HG03196 (cell line): Measurements from ENCODE around the gene DHCR7.

Experiments
- ATAC-seq: cut with Tn5 transposase; IDR thresholded peaks from one replicate; pipeline ENCODE4 v1.9.1; 2021; ENCODE audit not compliant: unreplicated experiment

DHCR7 gene

DNA sequence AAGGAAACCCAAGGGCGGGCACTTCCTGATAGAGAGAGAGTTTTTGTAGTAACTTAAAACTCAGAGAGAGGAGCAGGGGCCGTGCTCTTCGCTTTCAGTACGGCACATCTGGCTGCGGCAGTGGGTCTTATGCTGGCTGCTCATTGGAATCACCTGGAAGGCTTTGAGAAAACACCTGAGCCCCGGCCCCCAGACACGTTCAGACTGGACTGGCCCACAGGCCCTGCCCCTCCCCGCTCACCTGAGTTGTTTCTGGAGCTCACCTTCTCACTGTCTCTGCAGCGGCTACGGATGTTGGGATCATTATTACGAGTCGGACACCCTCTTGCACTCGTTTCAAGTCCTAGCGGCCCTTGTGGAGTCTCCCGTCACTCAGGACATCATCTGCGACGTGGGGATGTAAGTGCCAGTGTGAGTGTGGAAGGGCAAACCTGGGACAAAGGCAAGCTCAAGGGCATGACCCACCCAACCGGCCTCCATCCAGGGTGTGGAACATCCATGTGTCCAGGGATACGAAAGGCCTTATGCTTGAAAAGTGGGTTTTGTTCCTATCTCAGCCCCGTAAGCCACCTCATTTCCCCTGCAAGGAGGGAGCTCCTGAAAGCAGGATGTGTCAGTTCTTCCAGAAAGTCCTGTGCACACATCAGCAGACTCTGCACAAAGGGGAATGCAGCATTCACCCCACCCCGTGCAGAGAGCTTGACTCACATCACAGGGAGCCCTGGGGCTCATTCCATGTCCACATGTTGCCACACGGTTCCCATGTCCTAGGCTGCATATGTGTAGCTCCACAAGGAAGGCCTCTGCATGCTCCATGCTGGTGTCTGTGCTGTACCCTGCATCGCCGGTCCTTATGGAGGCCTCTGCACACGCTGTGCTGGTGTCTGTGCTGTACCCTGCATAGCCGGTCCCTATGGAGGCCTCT lies 10.2 kb upstream of the DHCR7 start:
- ATAC-seq: no peak

DNA sequence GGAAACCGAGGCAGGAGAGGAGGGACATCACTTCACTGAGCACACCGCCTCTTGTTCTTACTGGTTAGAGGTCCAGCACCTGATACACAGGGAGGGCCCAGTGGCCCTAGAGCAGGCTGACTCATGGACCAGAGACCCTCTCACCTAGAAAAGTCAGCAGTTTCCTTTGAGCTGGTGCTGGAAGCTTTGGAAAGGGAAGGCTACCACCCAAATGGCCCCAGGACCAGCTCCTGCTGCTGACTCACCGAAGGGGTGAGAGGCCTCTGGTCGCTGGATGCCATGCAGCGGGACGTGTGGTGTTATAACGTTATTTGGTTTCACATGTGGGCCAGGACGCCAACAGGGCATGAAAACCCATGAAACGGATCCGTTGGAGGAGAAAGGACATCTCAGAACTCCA lies 8.6 kb upstream of the DHCR7 start:
- no peak for ATAC-seq

- no peak for ATAC-seq
Observed at GRCh38 chr11:71456294-71456693, 8.1 kb upstream of the DHCR7 start.

DNA sequence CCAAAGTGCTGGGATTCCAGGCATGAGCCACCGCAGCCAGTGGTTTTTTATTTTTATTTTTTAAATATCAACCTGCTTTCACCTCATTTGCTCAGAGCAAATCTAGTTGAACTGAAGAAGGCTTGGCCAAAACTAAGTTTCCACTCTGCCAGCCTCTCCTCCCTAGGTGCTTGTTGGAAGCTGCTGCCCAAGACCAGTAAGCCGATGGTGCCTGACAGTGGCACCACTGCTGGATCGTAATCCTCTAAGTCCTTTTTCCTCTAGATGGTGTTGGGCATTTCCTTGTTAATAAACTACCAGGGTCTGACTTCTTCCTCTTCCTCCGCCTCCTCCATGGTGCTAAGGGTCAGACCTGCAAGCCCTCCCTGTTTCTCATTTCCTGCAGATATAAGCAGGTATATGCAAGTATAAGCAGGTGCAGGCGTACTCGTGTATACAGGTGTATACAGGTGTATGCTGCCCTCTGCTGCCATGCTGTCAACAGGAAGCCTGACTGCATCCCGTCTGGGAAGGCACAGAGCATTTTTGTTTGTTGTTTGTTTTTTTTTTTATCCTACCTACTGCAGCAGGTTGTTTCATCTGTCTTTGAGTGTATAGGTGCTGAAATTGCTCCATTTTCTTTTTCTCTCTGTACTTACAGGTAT lies 6.4 kb upstream of the DHCR7 start:
- no peak for ATAC-seq

DNA sequence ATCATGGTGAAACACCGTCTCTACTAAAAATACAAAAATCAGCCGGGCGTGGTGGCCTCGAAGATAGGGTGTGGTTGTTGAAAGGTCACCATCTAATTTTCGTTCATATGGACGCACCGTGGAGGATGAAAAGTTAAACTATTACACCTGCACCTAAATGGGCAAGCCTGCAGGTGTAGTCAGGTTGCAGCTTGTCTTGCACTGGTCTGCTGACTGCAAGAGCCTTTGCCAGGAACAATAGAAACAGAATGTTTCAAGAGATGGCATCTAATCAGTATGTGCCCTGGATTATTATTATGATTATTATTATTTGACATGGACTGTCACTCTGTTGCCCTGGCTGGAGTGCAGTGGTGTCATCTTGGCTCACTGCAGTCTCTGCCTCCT lies 5.7 kb upstream of the DHCR7 start:
- ATAC-seq: no peak

DNA sequence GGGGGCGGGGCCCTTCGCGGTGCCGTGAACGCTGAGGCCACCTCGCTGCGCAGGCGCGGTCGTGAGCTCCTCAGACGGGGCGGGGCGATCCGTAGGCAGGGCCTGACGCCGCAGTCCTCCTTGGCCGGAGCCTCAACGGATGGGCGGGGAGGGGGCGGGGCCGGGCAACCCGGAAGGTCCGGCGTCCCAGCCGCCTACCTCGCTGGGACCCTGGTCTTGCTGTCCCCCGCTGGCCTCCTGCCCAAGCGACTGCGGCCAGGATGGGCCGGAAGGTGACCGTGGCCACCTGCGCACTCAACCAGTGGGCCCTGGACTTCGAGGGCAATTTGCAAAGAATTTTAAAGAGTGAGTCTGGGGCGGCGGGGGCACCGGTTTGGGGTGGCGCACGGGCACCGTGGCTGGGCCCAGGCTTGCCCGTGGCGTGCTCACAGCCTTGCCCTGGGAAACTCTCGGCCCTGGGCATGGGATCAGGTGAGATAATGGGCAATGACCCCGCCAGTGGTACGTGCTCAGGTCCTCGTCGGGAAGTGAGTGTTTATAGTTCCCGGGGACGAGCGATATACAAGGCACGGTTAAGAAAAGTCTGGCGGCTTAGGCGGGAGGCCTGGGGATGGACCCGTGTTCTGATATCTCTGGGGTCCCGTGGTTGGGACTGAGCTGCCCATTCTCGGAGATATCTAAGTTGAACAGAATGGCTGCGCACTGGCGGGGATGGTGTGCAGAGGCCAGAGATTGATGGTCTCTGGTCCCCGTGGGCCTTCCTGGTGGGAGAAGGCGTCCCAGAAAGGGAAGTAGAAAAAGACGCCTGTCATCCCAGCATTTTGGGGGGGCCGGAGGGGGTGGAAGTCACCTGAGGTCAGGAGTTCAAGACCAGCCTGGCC lies 5.1 kb upstream of the DHCR7 start, which contains the start of gene NADSYN1:
Gene NADSYN1, plus strand, starts transcription at position 167 of the 881 bp plus-strand sequence. Its CDS starts 94 bp downstream, at position 261.
- no peak for ATAC-seq

DNA sequence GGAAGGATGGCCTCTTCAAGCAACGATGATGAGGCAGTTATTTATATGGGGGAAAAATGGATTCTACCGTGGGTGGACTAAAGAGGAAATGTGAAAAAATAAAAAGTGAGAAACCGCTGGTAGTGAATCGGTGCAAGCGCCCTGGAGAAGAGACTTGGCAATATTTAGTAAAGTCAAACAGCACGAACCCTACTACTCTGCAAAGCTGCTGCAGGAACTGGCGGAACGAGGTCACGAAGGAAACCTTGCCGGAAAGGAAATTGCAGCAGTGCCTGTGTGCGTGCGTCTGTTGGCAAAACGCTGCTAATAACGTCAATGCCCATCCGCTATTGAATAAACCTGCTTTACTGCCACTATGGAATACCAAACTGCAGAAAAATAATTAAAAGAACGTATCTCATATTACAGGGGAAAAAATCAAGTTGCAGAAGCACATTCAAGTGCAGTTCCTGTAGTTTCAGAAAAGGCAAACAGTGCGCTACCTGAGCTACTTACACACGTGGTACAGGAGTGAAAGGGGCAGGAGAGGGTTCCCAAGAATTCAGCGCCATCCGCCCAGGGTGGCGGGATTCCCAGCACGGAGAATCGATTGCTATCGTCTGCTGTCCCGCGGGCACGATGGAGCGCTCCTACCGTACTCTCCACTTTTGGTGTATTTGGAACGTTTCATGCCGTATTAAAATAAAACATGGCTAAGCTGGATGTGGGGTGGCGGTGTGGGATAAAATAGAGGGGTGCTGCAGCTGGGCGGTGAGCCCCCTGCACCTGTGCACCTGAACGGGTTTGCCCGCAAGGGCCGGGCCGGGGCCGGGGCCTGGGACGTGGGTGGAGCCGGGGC lies 4.2 kb upstream of the DHCR7 start:
- ATAC-seq: no peak

GRCh38 chr11:71451596-71452198 lies 3.5 kb upstream of the DHCR7 start:
- ATAC-seq: no peak

DNA sequence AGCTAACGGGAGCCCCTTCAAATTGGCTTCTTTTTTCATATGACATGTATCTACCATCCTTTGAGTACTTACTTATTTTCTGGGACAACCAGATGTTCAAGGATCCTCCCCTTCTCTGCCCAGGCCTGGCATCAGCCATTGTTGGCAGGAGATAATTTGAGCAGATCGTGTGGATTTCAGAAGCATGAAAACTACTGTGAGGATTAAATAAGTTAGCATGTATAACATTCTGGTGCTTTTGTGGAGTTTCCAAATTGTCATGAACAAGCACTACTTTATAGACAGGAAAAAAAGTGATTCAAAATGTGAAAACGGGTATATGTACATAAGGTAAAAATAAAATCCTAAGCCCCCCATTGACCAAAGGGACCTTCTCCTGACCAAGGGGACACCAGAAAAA lies 2.7 kb upstream of the DHCR7 start:
- ATAC-seq: no peak

GRCh38 chr11:71450507-71450906 lies 2.3 kb upstream of the DHCR7 start:
- no peak for ATAC-seq

- ATAC-seq: no peak
Observed at GRCh38 chr11:71449596-71449995, 1.4 kb upstream of the DHCR7 start.

DNA sequence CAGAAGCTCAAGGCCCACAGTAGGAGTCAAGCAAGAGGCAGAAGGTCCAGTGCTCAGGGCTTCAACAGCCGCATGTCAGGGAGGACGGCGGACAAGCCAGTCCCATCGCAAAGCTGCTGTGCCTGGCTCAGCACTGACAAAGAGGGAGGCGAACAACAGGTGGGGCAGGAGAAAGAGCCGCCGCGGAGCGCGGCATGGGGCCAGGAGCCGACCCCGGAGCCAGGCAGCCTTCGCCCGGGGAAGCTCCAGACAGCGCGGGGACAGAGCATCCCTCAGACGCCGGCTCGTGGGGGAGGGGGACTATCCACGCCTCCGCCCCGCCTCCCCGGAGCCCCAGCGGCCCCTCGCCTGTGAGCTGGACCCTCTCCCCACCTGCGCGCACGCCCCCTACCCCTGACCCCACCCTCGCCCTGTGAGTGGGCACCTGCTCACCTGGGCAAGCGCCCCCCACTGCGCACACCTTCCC lies 369 bp downstream of the DHCR7 start:
- peak; percentile 3 for ATAC-seq

DNA sequence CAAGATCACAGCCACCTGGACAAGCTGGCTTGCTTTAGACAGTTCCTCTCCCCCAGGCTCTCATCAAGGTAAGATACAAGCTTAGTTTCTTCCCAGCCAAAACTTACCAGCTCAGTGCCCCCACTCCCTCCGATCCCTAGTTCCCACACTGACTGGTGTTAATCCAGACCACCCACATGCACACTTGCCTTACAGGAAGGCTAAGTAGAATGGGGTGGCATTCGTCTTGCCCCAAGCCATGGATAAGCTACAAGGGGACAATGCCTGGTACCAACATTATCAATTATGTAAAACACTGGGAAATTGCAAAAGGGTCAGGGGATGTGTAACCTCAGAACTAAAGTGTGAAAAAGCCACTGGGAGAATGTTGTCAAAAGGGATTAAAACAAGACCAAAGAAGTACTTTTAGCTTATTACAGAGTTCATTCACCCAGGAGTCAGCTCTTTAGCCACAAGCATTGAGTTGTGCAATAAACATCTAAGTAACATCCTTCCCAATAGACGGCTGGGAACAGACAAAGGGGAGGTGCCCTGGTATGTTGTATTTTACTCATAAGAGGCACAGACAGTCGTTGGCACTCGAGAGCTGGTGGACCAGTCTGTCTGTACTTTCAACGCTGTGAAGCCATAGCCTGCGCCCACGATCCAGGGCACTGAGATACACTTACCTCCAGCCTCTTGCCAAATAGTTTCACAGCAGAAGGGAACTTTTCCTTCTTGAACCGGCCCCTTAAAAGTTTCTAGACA lies 1.1 kb downstream of the DHCR7 start:
- no peak for ATAC-seq

GRCh38 chr11:71446150-71446549 lies 2.0 kb downstream of the DHCR7 start:
- no peak for ATAC-seq

- no peak for ATAC-seq
Observed at GRCh38 chr11:71444811-71445210, 3.4 kb downstream of the DHCR7 start.

DNA sequence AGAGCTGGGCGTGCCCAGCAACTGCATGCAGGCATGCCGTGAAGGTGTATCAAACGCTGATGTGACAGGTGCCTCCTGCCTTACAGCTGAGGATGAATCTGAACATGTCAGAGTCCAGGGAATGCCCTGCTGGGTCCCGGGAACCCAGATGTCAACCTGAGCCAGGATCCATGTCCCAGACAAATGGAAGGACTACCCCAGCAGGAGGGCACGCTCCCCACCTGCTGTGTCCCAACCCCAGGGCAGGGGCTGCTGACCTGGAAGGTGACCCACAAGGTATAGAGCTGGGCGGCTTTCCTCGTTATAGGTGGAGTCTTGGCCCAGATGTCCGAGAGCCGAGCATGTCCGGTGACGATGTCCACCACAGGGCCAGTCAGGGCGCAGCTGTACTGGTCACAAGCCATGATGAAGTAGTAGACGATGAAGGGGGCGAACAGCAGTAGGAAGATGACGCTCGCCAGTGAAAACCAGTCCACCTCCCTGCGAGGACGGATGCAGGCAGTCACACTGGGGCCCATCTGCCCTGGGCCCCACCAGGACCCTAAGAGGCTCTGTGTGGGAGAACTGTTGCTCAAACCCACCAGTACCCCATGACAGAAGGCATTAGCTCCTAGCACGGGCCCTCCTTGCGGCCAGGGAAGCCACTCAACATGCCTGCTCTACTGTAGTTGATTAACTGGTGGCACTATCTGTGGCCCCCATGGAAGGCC lies 4.3 kb downstream of the DHCR7 start:
- ATAC-seq: no peak

DNA sequence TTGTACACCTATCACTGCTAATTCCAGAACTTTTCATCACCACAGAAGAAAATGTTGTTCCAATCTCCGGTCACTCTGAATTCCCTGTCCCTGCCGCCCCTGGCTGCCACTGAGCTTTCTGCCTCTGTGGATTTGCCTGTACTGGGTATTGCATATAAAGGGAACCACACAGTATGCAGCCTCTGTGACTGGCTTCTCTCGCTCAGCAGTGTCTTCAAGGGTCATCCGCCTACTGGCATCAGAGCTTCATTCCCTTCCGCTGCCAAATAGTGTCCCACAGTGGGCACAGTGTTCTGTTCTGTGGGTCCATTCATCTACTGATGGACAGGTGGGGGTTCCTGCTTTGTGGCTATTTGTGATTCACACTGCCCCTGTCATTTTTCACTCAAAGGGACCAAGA lies 5.3 kb downstream of the DHCR7 start:
- no peak for ATAC-seq

- ATAC-seq: no peak
Observed at GRCh38 chr11:71442123-71442522, 6.1 kb downstream of the DHCR7 start.

- no peak for ATAC-seq
Observed at GRCh38 chr11:71441251-71441650, 6.9 kb downstream of the DHCR7 start.
